ENCODE results near the gene KIAA1549. TPM values are rescaled to one million over a fixed set of nuclear protein-coding genes. Genes with fewer than 3 reads are reported as not detected.

The KIAA1549 gene
- total and polyA plus RNA-seq, 2 of the 8 experiments (the other 6 are each of a cell fraction or from before 2014, with no cell fraction given), result 6.5 to 17.3 TPM

DNA sequence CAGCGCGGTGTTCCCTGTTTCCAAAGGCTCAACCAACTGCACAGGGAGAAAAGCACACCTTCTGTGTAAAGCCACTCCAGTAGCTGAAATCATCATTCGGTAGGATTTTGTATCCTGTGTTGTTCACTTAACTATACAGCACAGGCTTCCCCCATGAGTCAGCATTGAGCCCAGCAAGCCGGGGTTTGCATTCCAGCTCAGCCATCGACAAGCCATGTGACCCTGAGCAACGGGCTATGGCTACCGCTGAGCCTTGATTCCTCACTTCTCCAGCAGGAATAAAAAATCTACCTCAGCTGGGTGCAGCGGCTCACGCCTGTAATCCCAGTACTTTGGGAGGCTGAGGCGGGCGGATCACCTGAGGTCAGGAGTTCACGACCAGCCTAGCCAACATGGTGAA, 139.1 kb downstream of the KIAA1549 start:
- no peaks in the 10 kb centered on the region for H3K27me3 ChIP-seq (replicated peaks in 1 of 4; ENCODE audit: control insufficient read depth in 3 of 4, extremely low read depth in 1 of 4, insufficient read depth in 3 of 4, low read length in 3 of 4)
- no peak overlapping the region for H4K5ac ChIP-seq (ENCODE audit: insufficient read length, low read depth, low read length)
- H4K91ac ChIP-seq (replicated peaks; ENCODE audit: insufficient read length, low read length), result peak overlapping the region; percentile 12
- H3K56ac ChIP-seq (replicated peaks; ENCODE audit: insufficient read length, low read depth, low read length), result no peak overlapping the region
- H2BK120ac ChIP-seq (replicated peaks; ENCODE audit: low read depth, low read length), result no peak overlapping the region
- CTCF ChIA-PET (ENCODE audit: partially characterized antibody), result interaction anchor here (0.9 kb wide), 1 partner anchor 8 kb away, joined by 3 read pairs; no protein-coding TSS in a partner anchor
- H3K4me3 ChIP-seq (ENCODE audit: extremely low read depth in 1 of 4, insufficient read depth in 2 of 4, low read depth in 3 of 4, low read length in 4 of 4), result no peak overlapping the region
- no peak overlapping the region for H4K8ac ChIP-seq (ENCODE audit: extremely low read depth, insufficient read depth, low read length)
- H2BK5ac ChIP-seq (ENCODE audit: low read depth, low read length), result peak overlapping the region; percentile 18; the same call in 1 of the 2 replicates
- peaks cover 0 to 5% (median 2%) of the 10 kb centered on the region in 4 experiments; a peak in 2 of 7 replicates for H3K4me1 ChIP-seq (replicated peaks in 1 of 4; ENCODE audit: control insufficient read depth in 3 of 4, insufficient read depth in 4 of 4, low read length in 3 of 4)
- no peak overlapping the region for H3K27ac ChIP-seq (ENCODE audit: low read depth, low read length)
- no peak overlapping the region for H3K14ac ChIP-seq (ENCODE audit: insufficient read length)
- H3K9ac ChIP-seq (replicated peaks in 1 of 4; ENCODE audit: extremely low read depth in 1 of 4, low read depth in 3 of 4, low read length in 3 of 4), result no peak overlapping the region
- no peaks in the 10 kb centered on the region for H3K9me3 ChIP-seq (ENCODE audit: insufficient read depth in 2 of 2, low read depth in 1 of 2, low read length in 1 of 2)
- FAIRE-seq (no peak), DNase-seq (ENCODE audit: low read depth in 1 of 2, low spot score in 2 of 2) (peak; percentile 31 to 52)
- no peak overlapping the region for H3K4me2 ChIP-seq (ENCODE audit: insufficient read depth in 1 of 2, low read depth in 2 of 2, low read length in 2 of 2)
- H2AK5ac ChIP-seq (ENCODE audit: low read depth, low read length), result no peak overlapping the region
- H3K79me2 ChIP-seq (ENCODE audit: control insufficient read depth in 1 of 2, insufficient read depth in 2 of 2, low read length in 2 of 2), result no peaks in the 10 kb centered on the region
- H3K4ac ChIP-seq (replicated peaks; ENCODE audit: insufficient read length, low read depth, low read length), result no peak overlapping the region
- H3K79me1 ChIP-seq (ENCODE audit: low read depth, low read length), result no peaks in the 10 kb centered on the region
- no peak overlapping the region for H2BK20ac ChIP-seq (ENCODE audit: low read length)
- peak overlapping the region; percentile 39; the same call in 1 of the 2 replicates for H3K18ac ChIP-seq (ENCODE audit: extremely low read depth, low read length)
- 88% methylated on average over 12 of the region's 12 CpGs; no CpG with 5 or more reads in 1 of the 2 experiments for WGBS, 2 experiments (ENCODE audit: extremely low coverage in 1 of 2, insufficient coverage in 1 of 2, insufficient read length in 1 of 2, insufficient replicate concordance in 2 of 2, low coverage in 1 of 2, low lambda C conversion rate in 2 of 2, missing lambda C conversion rate in 1 of 2)
- peaks cover 0 to 17% (median 4%) of the 10 kb centered on the region in 4 experiments; a peak in 2 of 8 replicates for H3K36me3 ChIP-seq (ENCODE audit: control insufficient read depth in 2 of 4, insufficient read depth in 4 of 4, low read length in 3 of 4)
- H3K23me2 ChIP-seq (ENCODE audit: low read depth, low read length), result no peaks in the 10 kb centered on the region
- peak overlapping the region; percentile 67; the same call in 1 of the 2 replicates for H2AFZ ChIP-seq (ENCODE audit: low read length)
- H2BK12ac ChIP-seq (ENCODE audit: low read depth, low read length), result no peak overlapping the region; the same call in none of the 2 replicates
- H4K20me1 ChIP-seq (replicated peaks in 1 of 2; ENCODE audit: control insufficient read depth in 1 of 2, insufficient read depth in 2 of 2, low read length in 2 of 2), result no peaks in the 10 kb centered on the region
- no peak overlapping the region for H3K23ac ChIP-seq (ENCODE audit: insufficient read length)
- H2BK15ac ChIP-seq (ENCODE audit: low read length), result no peak overlapping the region
- POLR2A ChIA-PET (ENCODE audit: partially characterized antibody), result no interaction called here
- TF ChIP-seq GABPA (IDR thresholded peaks at IDR 0.05; ENCODE audit: borderline replicate concordance, insufficient read depth, low read length) (no peak), CBX8 (IDR thresholded peaks at IDR 0.05; ENCODE audit: borderline replicate concordance, low read depth, low read length) (no peak), SUZ12 (IDR thresholded peaks at IDR 0.05; ENCODE audit: low read length) (no peak), ASH2L (IDR thresholded peaks at IDR 0.05; ENCODE audit: low read length) (no peak), SAP30 (IDR thresholded peaks at IDR 0.05; ENCODE audit: insufficient read depth, insufficient replicate concordance, low read length) (no peak), POLR2A (IDR thresholded peaks at IDR 0.05; ENCODE audit: control extremely low read depth in 1 of 2, low read depth in 2 of 2, low read length in 2 of 2) (no peak), SIX5 (IDR thresholded peaks at IDR 0.05; ENCODE audit: low read depth, low read length) (no peak), TBP (IDR thresholded peaks at IDR 0.05; ENCODE audit: low read depth, low read length) (no peak), SP2 (IDR thresholded peaks at IDR 0.05; ENCODE audit: low read length) (no peak), FOSL1 (IDR thresholded peaks at IDR 0.05; ENCODE audit: insufficient read depth, low read depth, low read length) (no peak), NRF1 (IDR thresholded peaks at IDR 0.05; ENCODE audit: low read depth, low read length) (no peak), BCL11A (IDR thresholded peaks at IDR 0.05; ENCODE audit: low read depth in 2 of 2, low read length in 2 of 2) (no peak), BACH1 (IDR thresholded peaks at IDR 0.05; ENCODE audit: low read length) (peak; percentile 71), KDM5A (IDR thresholded peaks at IDR 0.05; ENCODE audit: low read length) (no peak), CEBPB (IDR thresholded peaks at IDR 0.05; ENCODE audit: low read depth, low read length) (no peak), NANOG (IDR thresholded peaks at IDR 0.05; ENCODE audit: insufficient read depth, low read depth, low read length, poor library complexity, severe bottlenecking) (no peak)

All from H1 (cell line).